HEK293 (cell line): ENCODE measurements around the gene KIAA1755.

ENCODE experiments used
- CTCF ChIA-PET: fragments of 350-600 bp; formaldehyde crosslinking; extraction: SDS; loops from one replicate; lab custom pipeline; 2021; ENCODE audit warnings: antibody characterized with exemption; lab: Yijun Ruan, JAX
- POLR2A ChIA-PET: fragments of 300-600 bp; formaldehyde crosslinking; extraction: SDS; loops from one replicate; lab custom pipeline; 2020; ENCODE audit warnings: antibody characterized with exemption, inconsistent platforms; lab: Yijun Ruan, JAX
- H3K27ac ChIP-seq: fragments of 200-500 bp; sonication (Bioruptor generic); 2 replicates; pipeline ENCODE4 v1.5.1; 2014; ENCODE audit warnings: low read depth, low read length, control low read depth, inconsistent platforms; ENCODE audit errors: extremely low read depth
- H3K36me3 ChIP-seq, 2 experiments: fragments of 200-500 bp in 1 of 2; sonication (Bioruptor generic) in 1 of 2; 1 replicate in 1 of 2; 2 replicates in 1 of 2; pipeline ENCODE4 v1.5.1; 2014 to 2017; ENCODE audit warnings: inconsistent platforms in 2 of 2, low read length in 2 of 2; ENCODE audit not compliant: control insufficient read depth in 2 of 2, insufficient read depth in 1 of 2
- H3K4me1 ChIP-seq: fragments of 200-500 bp; sonication (Bioruptor generic); 2 replicates; pipeline ENCODE4 v1.5.1; 2014; ENCODE audit warnings: mild to moderate bottlenecking, low read length, inconsistent platforms; ENCODE audit not compliant: control insufficient read depth, insufficient read depth
- H3K4me3 ChIP-seq: 2 replicates; pipeline ENCODE4 v1.5.1; 2011; ENCODE audit warnings: low read depth, mild to moderate bottlenecking, control low read depth, low read length, moderate library complexity
- H3K9me3 ChIP-seq: fragments of 200-500 bp; sonication (Bioruptor generic); 2 replicates; pipeline ENCODE4 v1.5.1; 2014; ENCODE audit warnings: low read depth, low read length, inconsistent platforms; ENCODE audit not compliant: control insufficient read depth, insufficient read depth
- BCL11B ChIP-seq: fragments of 450-650 bp; formaldehyde crosslinking; IDR thresholded peaks from 2 replicates; pipeline ENCODE4 v1.5.1; 2016; ENCODE audit warnings: low read depth, missing biosample characterization, missing genetic modification characterization
- HOXD13 ChIP-seq: sonication (generic); formaldehyde crosslinking; IDR thresholded peaks from 2 replicates; pipeline ENCODE4 v1.8.0; 2022; ENCODE audit warnings: missing genetic modification reagents, borderline replicate concordance
- KLF1 ChIP-seq: fragments of 450-650 bp; formaldehyde crosslinking; IDR thresholded peaks from 2 replicates; pipeline ENCODE4 v1.5.1; 2016; ENCODE audit warnings: missing biosample characterization, missing genetic modification characterization
- KLF10 ChIP-seq: fragments of 450-650 bp; IDR thresholded peaks from 2 replicates; pipeline ENCODE4 v1.5.1; 2018; ENCODE audit warnings: missing biosample characterization, mild to moderate bottlenecking, missing genetic modification characterization
- KLF9 ChIP-seq: fragments of 450-650 bp; formaldehyde crosslinking; IDR thresholded peaks from 2 replicates; pipeline ENCODE4 v1.5.1; 2016; ENCODE audit warnings: missing biosample characterization, missing genetic modification characterization, low read depth
- WT1 ChIP-seq: fragments of 450-650 bp; formaldehyde crosslinking; IDR thresholded peaks from 2 replicates; pipeline ENCODE4 v1.5.1; 2016; ENCODE audit warnings: missing biosample characterization, missing genetic modification characterization
- ZBTB17 ChIP-seq: fragments of 450-650 bp; formaldehyde crosslinking; IDR thresholded peaks from 2 replicates; pipeline ENCODE4 v1.5.1; 2016; ENCODE audit warnings: missing biosample characterization, missing genetic modification characterization
- ZNF221 ChIP-seq: fragments of 450-650 bp; formaldehyde crosslinking; IDR thresholded peaks from 2 replicates; pipeline ENCODE4 v1.5.1; 2017; ENCODE audit warnings: missing biosample characterization, missing genetic modification characterization, borderline replicate concordance
- ZNF335 ChIP-seq: fragments of 450-650 bp; formaldehyde crosslinking; conservative IDR thresholded peaks from 2 replicates; pipeline ENCODE4 v1.5.1; 2016; ENCODE audit warnings: missing biosample characterization, missing genetic modification characterization
- ZNF548 ChIP-seq: fragments of 450-650 bp; formaldehyde crosslinking; IDR thresholded peaks from 2 replicates; pipeline ENCODE4 v1.5.1; 2016; ENCODE audit warnings: missing biosample characterization, missing genetic modification characterization
- ZNF785 ChIP-seq: fragments of 450-650 bp; formaldehyde crosslinking; IDR thresholded peaks from 2 replicates; pipeline ENCODE4 v1.5.1; 2016; ENCODE audit warnings: missing biosample characterization, missing genetic modification characterization
- ZNF791 ChIP-seq: fragments of 450-650 bp; formaldehyde crosslinking; IDR thresholded peaks from 2 replicates; pipeline ENCODE4 v1.5.1; 2016; ENCODE audit warnings: missing biosample characterization, missing genetic modification characterization
- ZXDB ChIP-seq: fragments of 450-650 bp; formaldehyde crosslinking; IDR thresholded peaks from 2 replicates; pipeline ENCODE4 v1.5.1; 2016; ENCODE audit warnings: missing biosample characterization, missing genetic modification characterization
- TF ChIP-seq, protein P1 (sequence below): fragments of 450-650 bp; formaldehyde crosslinking; IDR thresholded peaks from 2 replicates; pipeline ENCODE4 v1.5.1; 2016; ENCODE audit warnings: missing biosample characterization, missing genetic modification characterization
- TF ChIP-seq, protein P2 (sequence below): fragments of 450-650 bp; formaldehyde crosslinking; IDR thresholded peaks from 2 replicates; pipeline ENCODE4 v1.5.1; 2016; ENCODE audit warnings: missing biosample characterization, missing genetic modification characterization, low read depth

Gene KIAA1755

DNA sequence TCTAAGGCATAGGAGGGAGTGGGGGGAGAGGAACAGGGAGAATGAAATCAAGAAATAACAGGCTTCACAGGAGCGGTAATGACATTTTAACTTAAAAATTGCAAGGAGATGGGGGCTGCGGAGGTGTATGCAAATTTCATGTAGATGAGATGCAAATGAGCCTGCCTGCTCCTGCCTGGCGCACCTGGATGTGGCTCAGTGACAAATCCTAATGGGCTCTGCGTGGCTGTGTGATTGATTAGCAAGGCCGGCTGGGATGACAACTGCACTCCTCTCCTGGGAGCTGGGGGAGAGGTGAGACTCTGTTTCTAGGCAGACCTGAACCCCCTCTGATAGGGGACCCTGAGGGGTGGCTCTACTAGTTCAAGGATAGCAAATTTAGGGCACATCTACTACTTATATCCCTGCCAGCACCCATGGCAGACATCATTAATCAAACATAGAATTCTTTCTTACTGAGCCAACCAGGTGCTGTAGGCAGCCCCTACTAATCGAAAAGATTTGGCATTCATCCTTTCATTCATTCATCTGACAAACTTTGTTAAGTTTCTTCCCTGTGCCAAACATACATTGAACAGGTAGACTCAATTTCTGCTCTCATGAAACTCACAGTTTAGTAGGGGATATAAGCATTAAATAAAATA is 57.1 kb downstream of the KIAA1755 start:
- Histone ChIP-seq H3K4me3 (no peak overlapping the region), H3K9me3 (no peaks in the 10 kb centered on the region), H3K27ac (no peak overlapping the region), H3K4me1 (no peaks in the 10 kb centered on the region), H3K36me3 (no peaks in the 10 kb centered on the region)
- ChIA-PET CTCF (no interaction called here), POLR2A (no interaction called here)
- TF ChIP-seq ZBTB17 (tag by site-specific recombination) = peak; percentile 88
- no peak for TF ChIP-seq HOXD13 (CRISPR knock-in tag)

DNA sequence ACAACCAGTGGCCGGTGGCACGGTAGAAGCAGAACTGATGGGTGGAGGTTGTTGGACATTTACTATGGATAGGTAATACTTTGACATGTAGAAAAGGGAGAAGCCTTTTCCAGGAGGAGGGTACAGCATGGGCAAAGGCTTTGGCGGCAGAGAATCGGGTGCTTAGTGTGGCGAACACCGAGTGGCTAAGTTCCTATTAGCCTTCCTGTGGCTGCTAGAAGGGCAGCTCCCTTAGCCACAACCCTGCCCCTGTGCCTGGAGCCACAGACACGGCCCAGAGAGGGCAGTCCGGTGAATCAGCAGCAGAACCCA is 57.6 kb downstream of the KIAA1755 start:
- ChIA-PET CTCF (no interaction called here), POLR2A (no interaction called here)
- Histone ChIP-seq H3K4me3 (no peak overlapping the region), H3K9me3 (no peaks in the 10 kb centered on the region), H3K36me3 (no peaks in the 10 kb centered on the region), H3K4me1 (no peaks in the 10 kb centered on the region), H3K27ac (no peak overlapping the region)
- no peak for TF ChIP-seq KLF1 (tag by site-specific recombination)

DNA sequence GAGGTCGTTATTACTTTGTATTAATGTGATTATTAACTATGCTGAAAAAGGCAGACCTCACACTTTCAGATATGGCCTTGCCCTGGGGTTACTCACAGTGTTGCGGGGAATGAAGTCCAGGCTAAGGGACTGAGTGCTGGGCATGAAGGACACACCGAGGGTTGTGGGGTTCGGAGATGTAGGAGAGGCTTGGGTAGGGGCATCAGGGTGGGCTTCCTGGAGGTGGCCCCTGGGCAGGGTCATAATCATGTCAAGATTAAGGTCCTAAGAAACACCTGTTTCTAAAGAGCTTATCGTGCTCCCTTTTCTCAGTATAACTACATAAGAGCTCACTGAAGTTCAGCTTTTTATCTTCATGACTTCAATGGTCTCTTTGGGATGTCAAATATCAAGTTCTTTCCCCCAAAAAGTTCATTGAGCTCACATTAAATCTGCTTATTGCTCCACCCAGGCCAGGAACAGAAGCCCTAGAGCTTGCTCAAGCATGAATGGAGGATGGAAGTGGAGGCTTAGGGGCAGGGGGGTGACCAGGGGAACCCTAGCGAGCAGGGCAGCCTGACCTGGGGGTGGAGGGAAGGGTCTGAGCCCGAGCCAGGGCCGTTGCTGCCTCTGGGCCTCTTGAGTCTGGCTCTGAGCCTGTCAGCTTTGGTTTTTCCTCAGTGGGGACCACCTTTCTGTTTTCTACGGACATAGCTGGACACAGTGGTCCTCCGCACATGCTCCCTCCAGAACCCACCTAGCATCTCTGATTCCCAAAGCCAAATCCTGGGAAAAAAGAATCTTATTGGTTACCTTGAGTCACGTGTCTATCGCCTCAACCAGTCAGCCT is 58.2 kb downstream of the KIAA1755 start:
- POLR2A ChIA-PET = no interaction called here
- no peak for TF ChIP-seq ZXDB (tag by site-specific recombination)
- TF ChIP-seq WT1 (tag by site-specific recombination) = no peak
- no peak for TF ChIP-seq ZNF548 (tag by site-specific recombination)
- TF ChIP-seq, protein P1, sequence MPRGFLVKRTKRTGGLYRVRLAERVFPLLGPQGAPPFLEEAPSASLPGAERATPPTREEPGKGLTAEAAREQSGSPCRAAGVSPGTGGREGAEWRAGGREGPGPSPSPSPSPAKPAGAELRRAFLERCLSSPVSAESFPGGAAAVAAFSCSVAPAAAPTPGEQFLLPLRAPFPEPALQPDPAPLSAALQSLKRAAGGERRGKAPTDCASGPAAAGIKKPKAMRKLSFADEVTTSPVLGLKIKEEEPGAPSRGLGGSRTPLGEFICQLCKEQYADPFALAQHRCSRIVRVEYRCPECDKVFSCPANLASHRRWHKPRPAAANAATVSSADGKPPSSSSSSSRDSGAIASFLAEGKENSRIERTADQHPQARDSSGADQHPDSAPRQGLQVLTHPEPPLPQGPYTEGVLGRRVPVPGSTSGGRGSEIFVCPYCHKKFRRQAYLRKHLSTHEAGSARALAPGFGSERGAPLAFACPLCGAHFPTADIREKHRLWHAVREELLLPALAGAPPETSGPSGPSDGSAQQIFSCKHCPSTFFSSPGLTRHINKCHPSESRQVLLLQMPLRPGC = no peak
- no peak for TF ChIP-seq BCL11B (tag by site-specific recombination)
- TF ChIP-seq KLF10 (tag by site-specific recombination) = no peak
- no peak for TF ChIP-seq KLF9
- TF ChIP-seq ZNF221 (tag by site-specific recombination) = no peak
- TF ChIP-seq ZNF785 (tag by site-specific recombination) = no peak
- no peak for TF ChIP-seq ZNF791 (tag by site-specific recombination)
- TF ChIP-seq, protein P2, sequence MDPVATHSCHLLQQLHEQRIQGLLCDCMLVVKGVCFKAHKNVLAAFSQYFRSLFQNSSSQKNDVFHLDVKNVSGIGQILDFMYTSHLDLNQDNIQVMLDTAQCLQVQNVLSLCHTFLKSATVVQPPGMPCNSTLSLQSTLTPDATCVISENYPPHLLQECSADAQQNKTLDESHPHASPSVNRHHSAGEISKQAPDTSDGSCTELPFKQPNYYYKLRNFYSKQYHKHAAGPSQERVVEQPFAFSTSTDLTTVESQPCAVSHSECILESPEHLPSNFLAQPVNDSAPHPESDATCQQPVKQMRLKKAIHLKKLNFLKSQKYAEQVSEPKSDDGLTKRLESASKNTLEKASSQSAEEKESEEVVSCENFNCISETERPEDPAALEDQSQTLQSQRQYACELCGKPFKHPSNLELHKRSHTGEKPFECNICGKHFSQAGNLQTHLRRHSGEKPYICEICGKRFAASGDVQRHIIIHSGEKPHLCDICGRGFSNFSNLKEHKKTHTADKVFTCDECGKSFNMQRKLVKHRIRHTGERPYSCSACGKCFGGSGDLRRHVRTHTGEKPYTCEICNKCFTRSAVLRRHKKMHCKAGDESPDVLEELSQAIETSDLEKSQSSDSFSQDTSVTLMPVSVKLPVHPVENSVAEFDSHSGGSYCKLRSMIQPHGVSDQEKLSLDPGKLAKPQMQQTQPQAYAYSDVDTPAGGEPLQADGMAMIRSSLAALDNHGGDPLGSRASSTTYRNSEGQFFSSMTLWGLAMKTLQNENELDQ = no peak
- TF ChIP-seq ZNF335 (tag by site-specific recombination) = no peak
- TF ChIP-seq, all 188 proteins: peak for 0
- CTCF ChIA-PET = interaction anchor here (1.5 to 1.8 kb wide), 2 partner anchors 19 to 144 kb away, joined by 5 to 10 read pairs; no protein-coding TSS in a partner anchor
- Histone ChIP-seq H3K36me3 (no peaks in the 10 kb centered on the region), H3K4me3 (no peak overlapping the region), H3K27ac (no peak overlapping the region), H3K4me1 (no peaks in the 10 kb centered on the region), H3K9me3 (no peaks in the 10 kb centered on the region)
